Thyroid gland (tissue), 4 donors: ENCODE measurements around the gene FHIT.

ENCODE experiments used
- POLR2A ChIP-seq, 2 donors: fragments of 450-650 bp; IDR thresholded peaks; one replicate each; pipeline ENCODE4 v1.6.1; 2017; ENCODE audit warnings: antibody characterized with exemption in 2 of 2, mild to moderate bottlenecking in 2 of 2, moderate library complexity in 1 of 2
- TF ChIP-seq, protein P1 (sequence below), 6 experiments: fragments of 200-600 bp in 3 of 6; fragments of 450-650 bp in 3 of 6; sonication (generic) in 3 of 6; IDR thresholded peaks; one replicate each; pipeline ENCODE4 v1.5.1; 2016 to 2019; ENCODE audit warnings: antibody characterized with exemption in 6 of 6, mild to moderate bottlenecking in 2 of 6, inconsistent platforms in 1 of 6, moderate library complexity in 1 of 6

DNA sequence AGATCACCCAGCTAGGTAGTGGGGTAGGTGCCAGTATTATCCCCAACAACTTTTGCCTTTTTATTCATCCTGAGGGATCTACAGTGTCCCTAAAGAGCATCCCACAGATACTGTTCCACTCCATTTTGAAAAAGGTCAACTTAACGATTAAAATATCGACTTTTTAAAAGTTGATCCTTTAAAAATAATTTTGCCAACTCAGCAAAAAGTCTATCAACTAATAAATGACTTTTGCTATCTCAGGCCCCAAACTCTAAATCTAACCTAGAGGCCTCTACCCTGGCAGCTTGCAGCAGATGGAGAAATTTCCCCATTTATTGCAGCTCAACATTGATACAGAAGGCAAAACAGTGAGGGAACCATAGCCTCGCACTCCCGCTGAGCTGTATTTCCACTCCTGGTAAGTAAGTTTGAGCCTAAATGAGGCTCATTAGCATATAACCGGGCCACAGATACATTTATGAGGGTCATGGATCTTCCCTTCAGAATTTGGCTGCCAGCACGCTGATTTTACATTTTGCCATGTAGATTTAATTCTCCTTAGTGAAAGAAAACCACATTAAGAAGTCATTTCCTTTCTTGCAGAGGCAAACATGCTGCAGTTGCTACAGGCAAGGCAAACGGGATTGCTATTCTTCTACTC lies 1497.3 kb downstream of the FHIT start:
- TF ChIP-seq, protein P1, sequence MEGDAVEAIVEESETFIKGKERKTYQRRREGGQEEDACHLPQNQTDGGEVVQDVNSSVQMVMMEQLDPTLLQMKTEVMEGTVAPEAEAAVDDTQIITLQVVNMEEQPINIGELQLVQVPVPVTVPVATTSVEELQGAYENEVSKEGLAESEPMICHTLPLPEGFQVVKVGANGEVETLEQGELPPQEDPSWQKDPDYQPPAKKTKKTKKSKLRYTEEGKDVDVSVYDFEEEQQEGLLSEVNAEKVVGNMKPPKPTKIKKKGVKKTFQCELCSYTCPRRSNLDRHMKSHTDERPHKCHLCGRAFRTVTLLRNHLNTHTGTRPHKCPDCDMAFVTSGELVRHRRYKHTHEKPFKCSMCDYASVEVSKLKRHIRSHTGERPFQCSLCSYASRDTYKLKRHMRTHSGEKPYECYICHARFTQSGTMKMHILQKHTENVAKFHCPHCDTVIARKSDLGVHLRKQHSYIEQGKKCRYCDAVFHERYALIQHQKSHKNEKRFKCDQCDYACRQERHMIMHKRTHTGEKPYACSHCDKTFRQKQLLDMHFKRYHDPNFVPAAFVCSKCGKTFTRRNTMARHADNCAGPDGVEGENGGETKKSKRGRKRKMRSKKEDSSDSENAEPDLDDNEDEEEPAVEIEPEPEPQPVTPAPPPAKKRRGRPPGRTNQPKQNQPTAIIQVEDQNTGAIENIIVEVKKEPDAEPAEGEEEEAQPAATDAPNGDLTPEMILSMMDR (IDR thresholded peaks at IDR 0.05), result no peak
- no peak for TF ChIP-seq POLR2A (IDR thresholded peaks at IDR 0.05)
